HG03457 (cell line): ENCODE data around the gene CIAO2B.
"Not testable (repeated sequence)": the region's sequence is repeated elsewhere in the genome, so short reads cannot be mapped to it uniquely, and the experiment has no call there.

Source experiments
- ATAC-seq: cut with Tn5 transposase; IDR thresholded peaks from one replicate; pipeline ENCODE4 v1.9.1; 2021; ENCODE audit warnings: moderate number of reproducible peaks; ENCODE audit not compliant: unreplicated experiment

Gene CIAO2B

GRCh38 chr16:66939366-66939765 is 5.2 kb upstream of the CIAO2B start:
- no peak for ATAC-seq

- ATAC-seq: no peak
Measured at GRCh38 chr16:66937725-66938337, 3.6 kb upstream of the CIAO2B start.

- ATAC-seq: no peak
Measured at GRCh38 chr16:66936889-66937554, 2.8 kb upstream of the CIAO2B start.

GRCh38 chr16:66936462-66936861 is 2.3 kb upstream of the CIAO2B start:
- no peak for ATAC-seq

GRCh38 chr16:66935314-66936011 is 1.3 kb upstream of the CIAO2B start, which contains the start of gene CES2:
Gene CES2 (plus strand): TSS chr16:66935516. CDS start chr16:66935636, 120 bp downstream.
- ATAC-seq: no peak

- not testable (repeated sequence) for ATAC-seq
Measured at GRCh38 chr16:66934839-66935313, 674 bp upstream of the CIAO2B start.

GRCh38 chr16:66933776-66934137 is 445 bp downstream of the CIAO2B start:
- no peak for ATAC-seq

- no peak for ATAC-seq
Measured at GRCh38 chr16:66932076-66932475, 2.1 kb downstream of the CIAO2B start.

GRCh38 chr16:66931665-66932064 is 2.5 kb downstream of the CIAO2B start:
- no peak for ATAC-seq

GRCh38 chr16:66930189-66930588 is 4.0 kb downstream of the CIAO2B start:
- ATAC-seq: no peak

- ATAC-seq: no peak
Measured at GRCh38 chr16:66928702-66929388, 5.4 kb downstream of the CIAO2B start.

GRCh38 chr16:66927918-66928649 is 6.1 kb downstream of the CIAO2B start:
- ATAC-seq: no peak

GRCh38 chr16:66926961-66927436 is 7.2 kb downstream of the CIAO2B start:
- no peak for ATAC-seq

GRCh38 chr16:66926171-66926947 is 7.8 kb downstream of the CIAO2B start:
- no peak for ATAC-seq

GRCh38 chr16:66925322-66925840 is 8.8 kb downstream of the CIAO2B start, which contains the start of gene RRAD:
Gene RRAD (minus strand): TSS chr16:66925535. CDS start chr16:66925179, 356 bp downstream.
- ATAC-seq: no peak

GRCh38 chr16:66924527-66925321 is 9.5 kb downstream of the CIAO2B start:
- ATAC-seq: no peak

- no peak for ATAC-seq
Measured at GRCh38 chr16:66923866-66924265, 10.3 kb downstream of the CIAO2B start.

- ATAC-seq: no peak
Measured at GRCh38 chr16:66923247-66923731, 10.9 kb downstream of the CIAO2B start.
